ENCODE results near the gene SRSF3.

- TF ChIP-seq CTCF (conservative IDR thresholded peaks at IDR 0.05; ENCODE audit: low read depth, low read length) (no peak), EZH2 (IDR thresholded peaks at IDR 0.05; ENCODE audit: low read length, unreplicated experiment) (no peak)
Observed at GRCh38 chr6:36597775-36598174, 3.6 kb downstream of the SRSF3 start.
